RCC 7860 (cell line): ENCODE measurements around the gene KRTAP5-10.
"Not testable (repeated sequence)": the region's sequence is repeated elsewhere in the genome, so short reads cannot be mapped to it uniquely, and the experiment has no call there.

ENCODE experiments used
- DNase-seq: peaks from one replicate; pipeline ENCODE4 v3.0.0-alpha.2; 2015; ENCODE audit warnings: low spot score
- FAIRE-seq: peaks from 2 replicates; lab custom pipeline; 2012; peaks lifted over from hg19 to GRCh38; lab: Jason Lieb, UNC

Gene KRTAP5-10

GRCh38 chr11:71606853-71607519 lies 41.6 kb downstream of the KRTAP5-10 start:
- not testable (repeated sequence) for DNase-seq, FAIRE-seq

- not testable (repeated sequence) for FAIRE-seq, DNase-seq
Measured at GRCh38 chr11:71607520-71608216, 42.3 kb downstream of the KRTAP5-10 start.

- DNase-seq, FAIRE-seq: not testable (repeated sequence)
Measured at GRCh38 chr11:71608272-71608671, 42.9 kb downstream of the KRTAP5-10 start.

GRCh38 chr11:71611218-71611910 lies 46.0 kb downstream of the KRTAP5-10 start:
- peak; percentile 37 for FAIRE-seq
- not testable (repeated sequence) for DNase-seq

- DNase-seq, FAIRE-seq: not testable (repeated sequence)
Measured at GRCh38 chr11:71613931-71614330, 48.6 kb downstream of the KRTAP5-10 start.

GRCh38 chr11:71614366-71614917 lies 49.1 kb downstream of the KRTAP5-10 start:
- not testable (repeated sequence) for FAIRE-seq, DNase-seq

- not testable (repeated sequence) for FAIRE-seq, DNase-seq
Measured at GRCh38 chr11:71615003-71615402, 49.6 kb downstream of the KRTAP5-10 start.
